WTC11 (cell line): ENCODE results near the gene NAA60.

ENCODE experiments used
- CREM ChIP-seq: sonication (generic); formaldehyde crosslinking; IDR thresholded peaks from 2 replicates; pipeline ENCODE4 v1.8.1; 2022; ENCODE audit warnings: mild to moderate bottlenecking, missing genetic modification reagents, moderate library complexity
- GABPB1 ChIP-seq: sonication (generic); formaldehyde crosslinking; IDR thresholded peaks from 2 replicates; pipeline ENCODE4 v1.8.1; 2023; ENCODE audit warnings: mild to moderate bottlenecking, missing genetic modification reagents
- HMGA2 ChIP-seq: fragments of 250-450 bp; sonication (Bioruptor Pico); IDR thresholded peaks from 2 replicates; pipeline ENCODE4 v1.4.0; 2021; ENCODE audit warnings: mild to moderate bottlenecking, moderate library complexity
- MLX ChIP-seq: sonication (generic); formaldehyde crosslinking; IDR thresholded peaks from 2 replicates; pipeline ENCODE4 v1.8.1; 2023; ENCODE audit warnings: mild to moderate bottlenecking, missing genetic modification reagents, moderate library complexity
- RELA ChIP-seq: sonication (generic); formaldehyde crosslinking; IDR thresholded peaks from 2 replicates; pipeline ENCODE4 v1.8.1; 2022; ENCODE audit warnings: missing genetic modification reagents, mild to moderate bottlenecking, borderline replicate concordance
- SMAD3 ChIP-seq: sonication (generic); formaldehyde crosslinking; IDR thresholded peaks from 2 replicates; pipeline ENCODE4 v1.8.0; 2022; ENCODE audit warnings: missing genetic modification reagents, mild to moderate bottlenecking, borderline replicate concordance
- SP1 ChIP-seq: sonication (generic); formaldehyde crosslinking; conservative IDR thresholded peaks from 2 replicates; pipeline ENCODE4 v1.8.1; 2022; ENCODE audit warnings: missing genetic modification reagents
- ZNF263 ChIP-seq: sonication (generic); formaldehyde crosslinking; IDR thresholded peaks from 2 replicates; pipeline ENCODE4 v1.8.1; 2022; ENCODE audit warnings: low read depth, mild to moderate bottlenecking, moderate library complexity, missing genetic modification reagents
- TF ChIP-seq, protein P1 (sequence below): fragments of 200-600 bp; IDR thresholded peaks from 2 replicates; pipeline ENCODE4 v1.8.0; 2022; ENCODE audit warnings: antibody characterized with exemption
- TF ChIP-seq, protein P2 (sequence below): sonication (generic); formaldehyde crosslinking; IDR thresholded peaks from 2 replicates; pipeline ENCODE4 v1.8.1; 2022; ENCODE audit warnings: low read depth, missing genetic modification reagents, borderline replicate concordance

- TF ChIP-seq GABPB1 (no peak), ZNF263 (CRISPR knock-in tag) (no peak), HMGA2 (CRISPR knock-in tag) (no peak), MLX (CRISPR knock-in tag) (no peak), CREM (CRISPR knock-in tag) (no peak), SP1 (CRISPR knock-in tag) (no peak), SMAD3 (CRISPR knock-in tag) (no peak), RELA (CRISPR knock-in tag) (no peak)
- TF ChIP-seq, protein P1, sequence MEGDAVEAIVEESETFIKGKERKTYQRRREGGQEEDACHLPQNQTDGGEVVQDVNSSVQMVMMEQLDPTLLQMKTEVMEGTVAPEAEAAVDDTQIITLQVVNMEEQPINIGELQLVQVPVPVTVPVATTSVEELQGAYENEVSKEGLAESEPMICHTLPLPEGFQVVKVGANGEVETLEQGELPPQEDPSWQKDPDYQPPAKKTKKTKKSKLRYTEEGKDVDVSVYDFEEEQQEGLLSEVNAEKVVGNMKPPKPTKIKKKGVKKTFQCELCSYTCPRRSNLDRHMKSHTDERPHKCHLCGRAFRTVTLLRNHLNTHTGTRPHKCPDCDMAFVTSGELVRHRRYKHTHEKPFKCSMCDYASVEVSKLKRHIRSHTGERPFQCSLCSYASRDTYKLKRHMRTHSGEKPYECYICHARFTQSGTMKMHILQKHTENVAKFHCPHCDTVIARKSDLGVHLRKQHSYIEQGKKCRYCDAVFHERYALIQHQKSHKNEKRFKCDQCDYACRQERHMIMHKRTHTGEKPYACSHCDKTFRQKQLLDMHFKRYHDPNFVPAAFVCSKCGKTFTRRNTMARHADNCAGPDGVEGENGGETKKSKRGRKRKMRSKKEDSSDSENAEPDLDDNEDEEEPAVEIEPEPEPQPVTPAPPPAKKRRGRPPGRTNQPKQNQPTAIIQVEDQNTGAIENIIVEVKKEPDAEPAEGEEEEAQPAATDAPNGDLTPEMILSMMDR = no peak
- TF ChIP-seq, protein P2, sequence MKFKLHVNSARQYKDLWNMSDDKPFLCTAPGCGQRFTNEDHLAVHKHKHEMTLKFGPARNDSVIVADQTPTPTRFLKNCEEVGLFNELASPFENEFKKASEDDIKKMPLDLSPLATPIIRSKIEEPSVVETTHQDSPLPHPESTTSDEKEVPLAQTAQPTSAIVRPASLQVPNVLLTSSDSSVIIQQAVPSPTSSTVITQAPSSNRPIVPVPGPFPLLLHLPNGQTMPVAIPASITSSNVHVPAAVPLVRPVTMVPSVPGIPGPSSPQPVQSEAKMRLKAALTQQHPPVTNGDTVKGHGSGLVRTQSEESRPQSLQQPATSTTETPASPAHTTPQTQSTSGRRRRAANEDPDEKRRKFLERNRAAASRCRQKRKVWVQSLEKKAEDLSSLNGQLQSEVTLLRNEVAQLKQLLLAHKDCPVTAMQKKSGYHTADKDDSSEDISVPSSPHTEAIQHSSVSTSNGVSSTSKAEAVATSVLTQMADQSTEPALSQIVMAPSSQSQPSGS = no peak
Observed at GRCh38 chr16:3454093-3454492, 10.6 kb downstream of the NAA60 start.
